Stomach smooth muscle (tissue), 2 donors: ENCODE results near the gene CELSR2.
"Not testable (repeated sequence)": the region's sequence is repeated elsewhere in the genome, so short reads cannot be mapped to it uniquely, and the experiment has no call there.

Experiments
- H3K27ac ChIP-seq: one replicate; pipeline ENCODE4 v1.7.0; 2013; ENCODE audit warnings: mild to moderate bottlenecking, low read length, inconsistent platforms
- H3K27me3 ChIP-seq, 2 donors: one replicate each; pipeline ENCODE4 v1.7.0; 2013; ENCODE audit warnings: low read length in 2 of 2; ENCODE audit not compliant: insufficient read depth in 2 of 2, control insufficient read depth in 1 of 2
- H3K36me3 ChIP-seq, 2 donors: one replicate each; pipeline ENCODE4 v1.7.0; 2013; ENCODE audit warnings: low read length in 2 of 2; ENCODE audit not compliant: control insufficient read depth in 2 of 2, insufficient read depth in 2 of 2
- H3K4me1 ChIP-seq: one replicate; pipeline ENCODE4 v1.7.0; 2013; ENCODE audit warnings: low read length; ENCODE audit not compliant: control insufficient read depth, insufficient read depth
- H3K4me3 ChIP-seq, 2 donors: one replicate each; pipeline ENCODE4 v1.7.0; 2013; ENCODE audit warnings: low read length in 2 of 2
- H3K9ac ChIP-seq, 2 donors: one replicate each; pipeline ENCODE4 v1.7.0; 2013; ENCODE audit warnings: low read length in 2 of 2, mild to moderate bottlenecking in 1 of 2
- H3K9me3 ChIP-seq, 2 donors: one replicate each; pipeline ENCODE4 v1.7.0; 2013; ENCODE audit warnings: low read length in 2 of 2; ENCODE audit not compliant: control insufficient read depth in 2 of 2
- donor health status: healthy.
- donor health status: Pancreatic carcinoma.

Gene CELSR2

DNA sequence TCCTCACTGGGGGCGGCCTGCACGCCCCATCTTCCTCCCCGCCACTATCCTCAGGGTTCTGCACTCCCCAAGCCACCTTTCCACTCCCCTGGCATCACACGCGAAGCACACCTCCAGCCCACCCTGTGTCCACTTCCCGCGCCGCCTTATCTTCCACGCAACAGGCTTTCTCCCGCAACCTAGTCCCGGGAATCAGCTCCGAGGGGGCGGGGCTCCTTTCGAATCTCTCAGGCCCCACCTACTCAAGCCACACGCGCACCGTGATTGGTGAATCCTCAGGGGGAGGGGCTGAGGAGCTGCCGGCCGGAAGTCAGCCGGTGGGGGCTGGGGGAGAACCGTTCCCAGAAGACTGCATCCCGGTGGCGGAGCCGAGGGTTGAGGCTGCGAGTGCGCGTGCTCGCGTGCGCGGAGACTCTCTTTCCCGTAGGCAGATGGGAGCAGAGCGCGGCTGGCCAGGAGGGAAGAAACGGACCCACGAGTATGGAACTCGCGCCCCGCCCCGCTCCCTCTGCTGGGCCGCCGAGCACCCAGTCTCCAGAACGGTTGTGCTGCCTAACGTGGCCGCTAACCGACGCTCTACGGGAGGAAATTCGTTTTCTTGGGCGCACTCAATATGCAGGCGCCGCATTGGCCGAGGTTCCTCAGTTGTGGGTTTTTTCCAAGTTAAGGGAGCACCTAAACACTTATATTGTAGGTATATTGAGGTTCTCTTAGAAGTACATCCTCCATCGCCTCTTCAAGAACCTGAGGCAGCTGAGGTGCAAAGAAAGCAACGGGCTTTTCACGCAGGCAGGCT lies 33.8 kb downstream of the CELSR2 start, which contains the start of gene PSRC1:
Gene PSRC1, minus strand, starts transcription at position 194 of the 796 bp plus-strand sequence.
- peak within 1 kb of the TSS; percentile 56 to 88 for H3K4me3 ChIP-seq
- no peaks in the 10 kb centered on the region for H3K27me3 ChIP-seq
- H3K27ac ChIP-seq, result peak within 1 kb of the TSS; percentile 92
- H3K4me1 ChIP-seq, result peaks cover 25% of the 10 kb centered on the region
- no peaks in the 10 kb centered on the region for H3K36me3 ChIP-seq
- no peaks in the 10 kb centered on the region for H3K9me3 ChIP-seq
- H3K9ac ChIP-seq, result peak within 1 kb of the TSS; percentile 74 to 92

DNA sequence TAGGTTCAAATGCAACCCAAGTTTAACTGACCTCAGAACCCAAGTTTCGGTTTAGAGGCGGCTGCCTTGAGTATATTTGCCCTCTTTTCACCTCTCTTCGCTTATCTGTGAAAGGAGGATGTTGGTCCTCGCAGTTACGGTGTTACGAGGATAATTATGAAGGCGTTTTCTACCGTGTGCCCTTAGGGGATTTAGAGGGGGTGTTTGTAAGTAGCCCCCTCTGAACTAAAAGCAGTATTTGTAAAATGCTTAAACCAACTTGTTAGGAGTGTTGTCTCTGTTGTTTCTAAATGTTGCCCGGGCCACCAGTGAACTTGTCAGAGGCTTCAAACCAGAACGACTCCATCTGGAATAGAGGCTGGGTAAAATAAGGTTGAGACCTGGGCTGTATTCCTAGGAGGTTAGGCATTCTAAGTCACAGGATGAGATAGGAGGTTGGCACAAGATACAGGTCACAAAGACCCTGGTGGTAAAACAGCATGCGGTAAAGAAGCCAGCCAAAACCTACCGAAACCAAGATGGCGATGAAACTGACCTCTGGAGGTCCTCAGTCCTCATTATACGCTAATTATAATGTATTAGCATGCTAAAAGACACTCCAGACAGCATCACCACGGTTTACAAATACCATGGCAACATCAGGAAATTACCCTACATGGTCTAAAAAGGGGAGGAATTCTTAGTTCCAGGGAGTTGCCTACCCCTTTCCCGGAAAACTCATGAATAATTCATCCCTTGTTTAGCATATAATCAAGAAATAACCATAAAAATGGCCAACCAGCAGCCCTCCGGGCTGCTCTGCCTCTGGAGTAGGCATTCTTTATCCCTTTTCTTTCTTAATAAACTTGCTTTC lies 34.6 kb downstream of the CELSR2 start:
- H3K27ac ChIP-seq, result peak overlapping the region; percentile 92
- no peaks in the 10 kb centered on the region for H3K36me3 ChIP-seq
- H3K27me3 ChIP-seq, result no peaks in the 10 kb centered on the region
- H3K9ac ChIP-seq, result peak overlapping the region; percentile 74 to 92
- no peaks in the 10 kb centered on the region for H3K9me3 ChIP-seq
- H3K4me3 ChIP-seq, result peak overlapping the region; percentile 56 to 88
- peaks cover 25% of the 10 kb centered on the region for H3K4me1 ChIP-seq

DNA sequence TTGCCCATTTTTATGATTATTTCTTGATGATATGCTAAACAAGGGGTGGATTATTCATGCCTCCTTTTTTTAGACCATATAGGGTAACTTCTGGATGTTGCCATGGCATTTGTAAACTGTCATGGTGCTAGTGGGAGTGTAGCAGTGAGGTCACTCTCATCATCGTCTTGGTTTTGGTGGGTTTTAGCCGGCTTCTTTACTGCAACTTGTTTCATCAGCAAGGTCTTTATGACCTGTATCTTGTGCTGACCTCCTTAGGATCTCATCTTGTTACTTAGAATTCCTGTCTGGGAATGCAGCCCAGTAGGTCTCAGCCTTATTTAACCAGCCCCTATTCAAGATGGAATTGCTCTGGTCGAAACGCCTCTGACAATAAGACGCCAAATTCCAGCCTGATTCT lies 37.4 kb downstream of the CELSR2 start:
- H3K4me1 ChIP-seq, result peaks cover 23% of the 10 kb centered on the region
- H3K36me3 ChIP-seq, H3K9me3 ChIP-seq, H3K27me3 ChIP-seq, H3K9ac ChIP-seq, H3K27ac ChIP-seq, H3K4me3 ChIP-seq: not testable (repeated sequence)

DNA sequence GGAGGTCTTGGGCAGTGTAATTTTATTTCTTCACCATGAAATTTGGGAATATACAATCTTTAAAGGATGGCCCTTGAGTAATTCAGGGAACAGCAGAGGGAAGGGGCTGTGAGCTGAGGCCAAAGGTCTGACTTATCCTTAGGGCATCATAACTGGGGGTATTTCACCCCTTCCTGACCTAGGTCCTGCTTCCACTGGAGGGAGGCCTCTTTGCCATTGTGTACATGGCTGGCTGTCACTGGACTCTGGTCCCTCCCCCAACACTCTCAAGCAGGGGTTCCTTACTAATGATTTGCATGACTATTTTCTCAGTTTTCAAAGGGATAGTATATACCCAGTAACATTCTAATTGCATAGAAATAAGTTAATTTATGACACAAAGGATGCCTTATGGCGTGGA lies 40.8 kb downstream of the CELSR2 start:
- Histone ChIP-seq H3K4me3 (no peak overlapping the region), H3K36me3 (no peaks in the 10 kb centered on the region), H3K9me3 (no peaks in the 10 kb centered on the region), H3K27ac (no peak overlapping the region), H3K27me3 (no peaks in the 10 kb centered on the region), H3K9ac (no peak overlapping the region), H3K4me1 (no peaks in the 10 kb centered on the region)

DNA sequence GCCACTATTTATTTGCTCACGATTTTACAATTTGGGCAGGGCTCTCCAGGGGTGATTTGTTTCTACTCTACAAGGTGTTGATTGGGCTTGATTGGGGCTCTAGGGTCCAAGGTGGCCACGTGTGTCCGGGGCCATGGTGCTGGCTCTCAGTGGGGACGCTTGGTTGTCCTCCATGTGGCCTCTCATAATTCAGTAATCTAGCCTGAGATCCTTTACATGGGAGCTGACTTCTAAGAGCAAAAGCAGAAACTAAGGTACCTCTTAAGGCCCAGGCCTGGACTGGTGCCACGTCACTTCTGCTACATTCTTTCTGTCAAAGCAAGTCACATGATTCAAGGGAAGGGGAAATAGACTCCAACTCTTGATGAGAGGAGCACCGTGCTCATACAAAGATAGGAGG lies 41.7 kb downstream of the CELSR2 start:
- Histone ChIP-seq H3K9me3 (no peaks in the 10 kb centered on the region), H3K4me3 (no peak overlapping the region), H3K27ac (no peak overlapping the region), H3K27me3 (no peaks in the 10 kb centered on the region), H3K9ac (no peak overlapping the region), H3K36me3 (no peaks in the 10 kb centered on the region), H3K4me1 (no peaks in the 10 kb centered on the region)

DNA sequence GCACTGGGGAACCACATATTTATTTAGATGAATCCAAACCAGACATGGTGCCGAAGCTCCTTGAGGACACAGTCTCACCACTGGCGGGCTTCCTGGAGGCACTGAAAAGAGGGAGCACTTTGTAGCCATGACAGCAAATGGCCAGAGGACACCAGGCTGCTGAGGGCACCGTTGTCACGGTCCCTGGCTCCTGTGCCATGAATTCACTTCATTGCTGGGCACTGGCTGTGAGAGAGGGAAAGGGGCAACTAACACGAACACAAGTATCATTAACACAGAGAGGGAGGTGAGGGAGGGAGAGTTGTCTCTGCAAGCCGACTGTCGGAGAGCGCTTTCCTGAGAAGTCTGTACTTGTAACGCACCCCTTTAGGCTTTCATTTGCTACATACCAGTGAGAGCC lies 43.0 kb downstream of the CELSR2 start:
- Histone ChIP-seq H3K27ac (no peak overlapping the region), H3K9ac (no peak overlapping the region), H3K36me3 (no peaks in the 10 kb centered on the region), H3K4me1 (no peaks in the 10 kb centered on the region), H3K9me3 (no peaks in the 10 kb centered on the region), H3K27me3 (no peaks in the 10 kb centered on the region), H3K4me3 (no peak overlapping the region)

DNA sequence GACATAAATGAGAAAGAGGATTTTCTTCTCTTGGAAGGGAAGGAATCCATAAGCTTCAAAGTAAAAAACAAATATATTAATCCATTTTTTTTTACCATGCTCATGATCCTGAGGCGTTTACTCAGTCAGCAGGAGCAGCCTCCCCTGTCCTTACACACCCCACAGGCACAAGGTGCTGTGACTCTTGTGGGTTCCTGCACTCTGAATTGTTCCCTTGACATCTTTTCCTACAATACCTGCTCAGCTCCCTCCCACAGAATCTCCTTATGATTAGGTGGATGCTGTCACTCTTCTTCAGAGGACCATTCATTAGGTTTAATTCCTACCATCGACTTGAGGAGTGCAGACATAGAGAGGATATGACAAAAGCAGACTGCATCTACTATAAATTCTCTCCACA lies 43.7 kb downstream of the CELSR2 start:
- Histone ChIP-seq H3K36me3 (no peaks in the 10 kb centered on the region), H3K27me3 (peaks cover 0 to 2% of the 10 kb centered on the region in 2 donors)

DNA sequence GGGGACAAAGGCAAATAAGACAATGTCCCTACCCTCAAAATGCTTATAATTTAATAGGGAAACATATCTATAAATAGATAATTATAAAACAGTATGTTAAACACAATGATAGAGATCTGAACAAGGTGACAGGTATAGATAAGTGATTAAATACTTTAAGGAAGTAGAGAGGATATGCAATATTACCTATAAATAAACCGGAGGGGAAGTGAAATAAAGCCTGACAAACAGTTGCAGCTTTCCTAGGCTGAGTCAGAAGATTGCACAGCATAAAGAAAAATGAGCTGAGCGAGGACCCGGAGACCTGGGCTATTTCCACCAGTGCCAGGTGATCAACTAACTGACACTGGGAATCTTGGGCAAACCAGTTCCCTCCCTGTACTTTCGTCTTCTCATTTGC lies 45.1 kb downstream of the CELSR2 start:
- H3K27ac ChIP-seq, result no peak overlapping the region
- peaks cover 13% of the 10 kb centered on the region for H3K4me1 ChIP-seq
- H3K27me3 ChIP-seq, result peaks cover 0 to 2% of the 10 kb centered on the region in 2 donors
- no peaks in the 10 kb centered on the region for H3K9me3 ChIP-seq
- no peak overlapping the region for H3K9ac ChIP-seq
- H3K36me3 ChIP-seq, result no peaks in the 10 kb centered on the region
- no peak overlapping the region for H3K4me3 ChIP-seq

More for the DNA sequence above, 43.7 kb downstream of the CELSR2 start:
- no peak overlapping the region for H3K9ac ChIP-seq
- H3K4me3 ChIP-seq, result no peak overlapping the region
- H3K4me1 ChIP-seq, result no peaks in the 10 kb centered on the region
- no peaks in the 10 kb centered on the region for H3K9me3 ChIP-seq
- no peak overlapping the region for H3K27ac ChIP-seq

DNA sequence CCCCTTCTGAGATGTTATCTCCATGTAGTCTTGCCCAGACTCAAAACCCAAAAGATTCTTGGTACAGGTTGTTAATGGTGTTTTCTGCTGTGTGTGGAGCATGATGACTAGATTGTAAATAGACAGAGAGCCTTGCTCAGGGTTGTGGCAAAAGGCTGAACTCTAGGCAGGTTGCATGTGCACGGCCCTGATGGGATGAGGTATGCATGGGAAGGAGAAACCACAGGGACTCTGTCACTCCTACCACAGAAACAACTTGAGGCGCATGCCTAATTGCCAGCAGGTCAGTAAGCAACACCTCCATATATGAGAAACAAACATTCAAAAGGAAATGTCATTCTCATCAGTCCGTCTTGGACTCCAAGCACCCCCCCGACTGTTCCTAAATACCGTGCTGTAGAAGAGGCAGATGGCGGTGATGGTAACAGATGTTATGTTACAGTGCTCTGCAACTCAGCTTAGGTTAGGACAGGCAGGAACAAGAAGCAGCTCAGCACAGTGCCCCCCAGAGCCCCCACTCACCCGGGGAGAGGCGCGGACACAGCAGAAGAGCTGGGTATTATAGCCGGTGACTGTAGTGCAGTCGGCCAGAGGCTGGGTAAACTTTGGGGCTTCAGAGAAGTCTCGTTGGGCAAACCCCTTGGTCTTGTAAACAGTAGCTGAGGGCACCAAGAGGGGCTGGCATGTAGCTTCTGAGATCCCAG lies 46.5 kb downstream of the CELSR2 start:
- peaks cover 20% of the 10 kb centered on the region for H3K4me1 ChIP-seq
- H3K27me3 ChIP-seq, result peaks cover 0 to 2% of the 10 kb centered on the region in 2 donors
- H3K9me3 ChIP-seq, result no peaks in the 10 kb centered on the region
- H3K27ac ChIP-seq, result no peak overlapping the region
- H3K9ac ChIP-seq, result no peak overlapping the region
- no peaks in the 10 kb centered on the region for H3K36me3 ChIP-seq
- H3K4me3 ChIP-seq, result no peak overlapping the region

DNA sequence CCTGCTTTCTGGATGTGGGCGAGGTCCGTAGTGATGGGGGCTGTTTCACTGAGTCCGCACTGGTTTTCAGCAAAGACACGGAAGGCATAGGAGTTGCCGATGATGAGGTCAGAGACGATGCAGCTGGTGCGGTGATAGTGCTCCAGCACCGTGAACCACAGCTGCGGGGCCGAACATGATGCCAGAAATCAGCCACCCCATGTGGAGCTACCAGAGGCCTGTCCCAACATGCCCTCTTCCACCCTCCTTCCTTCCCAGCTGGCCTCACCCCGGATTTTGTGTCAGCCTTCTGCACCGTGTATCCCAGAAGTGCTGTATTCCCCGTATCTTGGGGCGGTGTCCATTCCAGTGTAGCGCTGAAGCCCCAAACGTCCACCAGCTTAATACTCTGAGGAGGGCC lies 47.4 kb downstream of the CELSR2 start:
- Histone ChIP-seq H3K27ac (no peak overlapping the region), H3K4me3 (no peak overlapping the region), H3K9ac (no peak overlapping the region), H3K4me1 (peaks cover 20% of the 10 kb centered on the region), H3K36me3 (no peaks in the 10 kb centered on the region), H3K27me3 (peaks cover 0 to 2% of the 10 kb centered on the region in 2 donors), H3K9me3 (no peaks in the 10 kb centered on the region)
